Naive B cell (primary cell): Measurements from ENCODE around the gene IFITM10. TPM values are rescaled to one million over a fixed set of nuclear protein-coding genes. Genes with fewer than 3 reads are reported as not detected.

Experiments used
- ATAC-seq, 2 donors: fragments of 150-1000 bp; cut with Tn5 transposase; 2 replicates each; pipeline ENCODE4 v1.10.0; 2021; ENCODE audit warnings: low read depth in 2 of 2, mild to moderate bottlenecking in 2 of 2, moderate library complexity in 2 of 2
- DNase-seq: peaks from one replicate; pipeline ENCODE4 v3.0.0; 2022
- H3K27ac Mint-ChIP-seq, 6 donors: one replicate each; pipeline ENCODE4 v1.8.0; 2020 to 2022; ENCODE audit warnings: mild to moderate bottlenecking in 6 of 6, mixed read lengths in 6 of 6, moderate library complexity in 5 of 6, inconsistent platforms in 2 of 6
- H3K27me3 Mint-ChIP-seq, 3 donors: one replicate each; pipeline ENCODE4 v1.8.0; 2021 to 2022; ENCODE audit warnings: mixed read lengths in 3 of 3, mild to moderate bottlenecking in 1 of 3
- H3K36me3 Mint-ChIP-seq, 2 donors: one replicate each; pipeline ENCODE4 v1.8.0; 2020 to 2022; ENCODE audit warnings: mixed read lengths in 2 of 2, inconsistent platforms in 1 of 2, mild to moderate bottlenecking in 1 of 2
- H3K4me1 Mint-ChIP-seq, 3 donors: one replicate each; pipeline ENCODE4 v1.8.0; 2020 to 2022; ENCODE audit warnings: mixed read lengths in 3 of 3, inconsistent platforms in 1 of 3, mild to moderate bottlenecking in 1 of 3, moderate library complexity in 1 of 3
- H3K4me3 Mint-ChIP-seq, 8 donors: one replicate each; pipeline ENCODE4 v1.8.0; 2020 to 2022; ENCODE audit warnings: mild to moderate bottlenecking in 8 of 8, mixed read lengths in 8 of 8, moderate library complexity in 8 of 8, inconsistent platforms in 2 of 8
- H3K9me3 Mint-ChIP-seq, 7 donors: one replicate each; pipeline ENCODE4 v1.8.0; 2020 to 2022; ENCODE audit warnings: mixed read lengths in 7 of 7, mild to moderate bottlenecking in 5 of 7, inconsistent platforms in 2 of 7, moderate library complexity in 1 of 7
- polyA plus RNA-seq, 6 donors: library from polyadenylated mRNA; unstranded; fragments of 300-500 nt; fragmentation: Illumina TruSeq; gene quantifications; one replicate each; pipeline ENCODE4 v1.2.3, GENCODE V29; 2021; ENCODE audit warnings: low read depth in 6 of 6

Gene IFITM10
- polyA plus RNA-seq, 6 donors from 2014 or later = not detected

- ATAC-seq (no peak), DNase-seq (no peak)
- peaks cover 37 to 72% (median 71%) of the 10 kb centered on the region in 3 donors for H3K27me3 Mint-ChIP-seq
- H3K4me3 Mint-ChIP-seq = no peak overlapping the region
- peaks cover 0 to 16% of the 10 kb centered on the region in 2 donors for H3K36me3 Mint-ChIP-seq
- H3K4me1 Mint-ChIP-seq = peaks cover 18 to 26% (median 20%) of the 10 kb centered on the region in 3 donors
- H3K27ac Mint-ChIP-seq = peak overlapping the region in 1 of 6 donors; percentile 32
- peaks cover 13 to 29% (median 26%) of the 10 kb centered on the region in 7 donors for H3K9me3 Mint-ChIP-seq
Measured at GRCh38 chr11:1733009-1733715, 17.2 kb downstream of the IFITM10 start.

GRCh38 chr11:1732418-1733008, 17.9 kb downstream of the IFITM10 start:
- no peak for ATAC-seq
- peaks cover 22 to 31% (median 23%) of the 10 kb centered on the region in 3 donors for H3K4me1 Mint-ChIP-seq
- no peak overlapping the region for H3K27ac Mint-ChIP-seq
- H3K4me3 Mint-ChIP-seq = no peak overlapping the region
- peaks cover 12 to 23% (median 19%) of the 10 kb centered on the region in 7 donors for H3K9me3 Mint-ChIP-seq
- peaks cover 0 to 16% of the 10 kb centered on the region in 2 donors for H3K36me3 Mint-ChIP-seq
- peaks cover 36 to 72% (median 71%) of the 10 kb centered on the region in 3 donors for H3K27me3 Mint-ChIP-seq
- no peak for DNase-seq

GRCh38 chr11:1731451-1732059, 18.8 kb downstream of the IFITM10 start:
- no peak overlapping the region for H3K27ac Mint-ChIP-seq
- H3K9me3 Mint-ChIP-seq = peaks cover 9 to 16% (median 13%) of the 10 kb centered on the region in 7 donors
- peaks cover 40 to 78% (median 75%) of the 10 kb centered on the region in 3 donors for H3K27me3 Mint-ChIP-seq
- ATAC-seq (no peak), DNase-seq (no peak)
- H3K4me1 Mint-ChIP-seq = peaks cover 22 to 31% (median 23%) of the 10 kb centered on the region in 3 donors
- H3K36me3 Mint-ChIP-seq = peaks cover 0 to 12% of the 10 kb centered on the region in 2 donors
- no peak overlapping the region for H3K4me3 Mint-ChIP-seq

- Mint-ChIP-seq H3K27ac (peak overlapping the region in 1 of 6 donors; percentile 23), H3K27me3 (peaks cover 30 to 74% (median 66%) of the 10 kb centered on the region in 3 donors), H3K4me1 (peaks cover 22 to 31% (median 23%) of the 10 kb centered on the region in 3 donors), H3K9me3 (peaks cover 0 to 8% (median 0%) of the 10 kb centered on the region in 7 donors), H3K36me3 (no peaks in the 10 kb centered on the region), H3K4me3 (peak overlapping the region in 2 of 8 donors; percentile 32)
- DNase-seq = no peak
- ATAC-seq = no peak
Measured at GRCh38 chr11:1730059-1730629, 20.3 kb downstream of the IFITM10 start.

- peaks cover 22 to 31% (median 23%) of the 10 kb centered on the region in 3 donors for H3K4me1 Mint-ChIP-seq
- H3K27me3 Mint-ChIP-seq = peaks cover 35 to 79% (median 69%) of the 10 kb centered on the region in 3 donors
- ATAC-seq (no peak), DNase-seq (no peak)
- H3K27ac Mint-ChIP-seq = peak overlapping the region in 1 of 6 donors; percentile 23
- peaks cover 0 to 8% (median 0%) of the 10 kb centered on the region in 7 donors for H3K9me3 Mint-ChIP-seq
- no peak overlapping the region for H3K4me3 Mint-ChIP-seq
- no peaks in the 10 kb centered on the region for H3K36me3 Mint-ChIP-seq
Measured at GRCh38 chr11:1729692-1730011, 20.7 kb downstream of the IFITM10 start.

GRCh38 chr11:1728931-1729691, 21.3 kb downstream of the IFITM10 start:
- Mint-ChIP-seq H3K9me3 (peaks cover 0 to 8% (median 0%) of the 10 kb centered on the region in 7 donors), H3K4me1 (peaks cover 22 to 30% (median 23%) of the 10 kb centered on the region in 3 donors), H3K27ac (peak overlapping the region in 4 of 6 donors; percentile 17 to 62 (median 36)), H3K27me3 (peaks cover 38 to 78% (median 68%) of the 10 kb centered on the region in 3 donors), H3K36me3 (no peaks in the 10 kb centered on the region), H3K4me3 (peak overlapping the region in 5 of 8 donors; percentile 21 to 67 (median 55))
- ATAC-seq (peak; percentile 66 to 89), DNase-seq (peak; percentile 12)

- H3K4me1 Mint-ChIP-seq = peaks cover 19 to 26% (median 22%) of the 10 kb centered on the region in 3 donors
- no peak overlapping the region for H3K27ac Mint-ChIP-seq
- H3K4me3 Mint-ChIP-seq = peak overlapping the region in 1 of 8 donors; percentile 65
- no peak for ATAC-seq
- H3K9me3 Mint-ChIP-seq = peaks cover 0 to 8% (median 0%) of the 10 kb centered on the region in 7 donors
- H3K36me3 Mint-ChIP-seq = no peaks in the 10 kb centered on the region
- no peak for DNase-seq
- peaks cover 38 to 75% (median 66%) of the 10 kb centered on the region in 3 donors for H3K27me3 Mint-ChIP-seq
Measured at GRCh38 chr11:1728301-1728700, 22.1 kb downstream of the IFITM10 start.

- Mint-ChIP-seq H3K36me3 (no peaks in the 10 kb centered on the region), H3K27ac (no peak overlapping the region), H3K27me3 (peaks cover 38 to 77% (median 67%) of the 10 kb centered on the region in 3 donors), H3K4me1 (peaks cover 19 to 26% (median 22%) of the 10 kb centered on the region in 3 donors), H3K9me3 (peaks cover 0 to 8% (median 0%) of the 10 kb centered on the region in 7 donors), H3K4me3 (peak overlapping the region in 1 of 8 donors; percentile 65)
- DNase-seq = no peak
- no peak for ATAC-seq
Measured at GRCh38 chr11:1727861-1728260, 22.5 kb downstream of the IFITM10 start.

- Mint-ChIP-seq H3K36me3 (no peaks in the 10 kb centered on the region), H3K27me3 (peaks cover 35 to 79% (median 69%) of the 10 kb centered on the region in 3 donors), H3K4me3 (peak overlapping the region in 1 of 8 donors; percentile 36), H3K4me1 (peaks cover 19 to 26% (median 22%) of the 10 kb centered on the region in 3 donors), H3K27ac (peak overlapping the region in 1 of 6 donors; percentile 23), H3K9me3 (peaks cover 0 to 8% (median 0%) of the 10 kb centered on the region in 7 donors)
- ATAC-seq (no peak), DNase-seq (no peak)
Measured at GRCh38 chr11:1727096-1727690, 23.2 kb downstream of the IFITM10 start.

- no peak overlapping the region for H3K4me3 Mint-ChIP-seq
- DNase-seq (no peak), ATAC-seq (no peak)
- no peaks in the 10 kb centered on the region for H3K4me1 Mint-ChIP-seq
- peaks cover 15 to 34% (median 26%) of the 10 kb centered on the region in 3 donors for H3K27me3 Mint-ChIP-seq
- no peak overlapping the region for H3K27ac Mint-ChIP-seq
- H3K9me3 Mint-ChIP-seq = no peaks in the 10 kb centered on the region
- H3K36me3 Mint-ChIP-seq = no peaks in the 10 kb centered on the region
Measured at GRCh38 chr11:1719781-1720180, 30.6 kb downstream of the IFITM10 start.

- H3K36me3 Mint-ChIP-seq = no peaks in the 10 kb centered on the region
- DNase-seq = no peak
- H3K27ac Mint-ChIP-seq = no peak overlapping the region
- no peak for ATAC-seq
- no peaks in the 10 kb centered on the region for H3K4me1 Mint-ChIP-seq
- H3K27me3 Mint-ChIP-seq = peaks cover 10 to 25% (median 15%) of the 10 kb centered on the region in 3 donors
- no peak overlapping the region for H3K4me3 Mint-ChIP-seq
- H3K9me3 Mint-ChIP-seq = no peaks in the 10 kb centered on the region
Measured at GRCh38 chr11:1718326-1718725, 32.1 kb downstream of the IFITM10 start.

GRCh38 chr11:1717745-1718144, 32.6 kb downstream of the IFITM10 start:
- no peak overlapping the region for H3K4me3 Mint-ChIP-seq
- no peaks in the 10 kb centered on the region for H3K4me1 Mint-ChIP-seq
- ATAC-seq (no peak), DNase-seq (no peak)
- no peak overlapping the region for H3K27ac Mint-ChIP-seq
- H3K27me3 Mint-ChIP-seq = peaks cover 10 to 19% (median 11%) of the 10 kb centered on the region in 3 donors
- no peaks in the 10 kb centered on the region for H3K36me3 Mint-ChIP-seq
- H3K9me3 Mint-ChIP-seq = no peaks in the 10 kb centered on the region
